ENCODE data around the gene ICAM2.
"Not testable (repeated sequence)": the region's sequence is repeated elsewhere in the genome, so short reads cannot be mapped to it uniquely, and the experiment has no call there.

Gene ICAM2

DNA sequence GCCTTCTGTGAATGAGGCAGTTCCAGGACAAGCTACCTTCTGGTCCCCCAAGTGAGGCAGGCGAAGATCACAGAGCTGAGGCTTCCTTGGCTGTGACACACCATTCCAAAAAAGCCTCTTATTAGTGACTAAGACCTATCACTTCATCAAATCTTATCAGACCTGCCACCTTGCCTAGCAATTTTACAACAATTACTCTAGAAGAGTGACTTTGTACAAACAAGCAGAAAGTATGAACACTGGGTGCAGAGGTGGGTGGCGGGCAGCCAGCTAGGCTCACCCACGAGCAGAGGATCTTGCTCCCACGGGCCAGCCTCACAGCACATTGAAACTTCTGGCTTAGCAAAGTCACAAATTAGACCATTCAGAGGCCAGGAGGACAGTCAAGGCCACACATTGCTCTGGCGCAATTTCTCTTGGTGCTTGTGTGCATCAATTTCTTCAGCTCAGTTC, 2.2 kb upstream of the ICAM2 start:
- CTCF ChIA-PET, result interaction anchor here (0.6 to 16.7 kb wide), 14 partner anchors 9 to 469 kb away, joined by 3 to 1118 read pairs (median 4); partner anchors contain the start of genes ERN1 and GH1
- no peak for DNase-seq (ENCODE audit: low read depth, low spot score)
- POLR2A ChIA-PET, result interaction anchor here (0.6 kb wide), 1 partner anchor 13 kb away, joined by 3 read pairs; no protein-coding TSS in a partner anchor
- H3K4me3 ChIP-seq (ENCODE audit: low read depth, low read length), result no peak overlapping the region
- TF ChIP-seq, protein P1, sequence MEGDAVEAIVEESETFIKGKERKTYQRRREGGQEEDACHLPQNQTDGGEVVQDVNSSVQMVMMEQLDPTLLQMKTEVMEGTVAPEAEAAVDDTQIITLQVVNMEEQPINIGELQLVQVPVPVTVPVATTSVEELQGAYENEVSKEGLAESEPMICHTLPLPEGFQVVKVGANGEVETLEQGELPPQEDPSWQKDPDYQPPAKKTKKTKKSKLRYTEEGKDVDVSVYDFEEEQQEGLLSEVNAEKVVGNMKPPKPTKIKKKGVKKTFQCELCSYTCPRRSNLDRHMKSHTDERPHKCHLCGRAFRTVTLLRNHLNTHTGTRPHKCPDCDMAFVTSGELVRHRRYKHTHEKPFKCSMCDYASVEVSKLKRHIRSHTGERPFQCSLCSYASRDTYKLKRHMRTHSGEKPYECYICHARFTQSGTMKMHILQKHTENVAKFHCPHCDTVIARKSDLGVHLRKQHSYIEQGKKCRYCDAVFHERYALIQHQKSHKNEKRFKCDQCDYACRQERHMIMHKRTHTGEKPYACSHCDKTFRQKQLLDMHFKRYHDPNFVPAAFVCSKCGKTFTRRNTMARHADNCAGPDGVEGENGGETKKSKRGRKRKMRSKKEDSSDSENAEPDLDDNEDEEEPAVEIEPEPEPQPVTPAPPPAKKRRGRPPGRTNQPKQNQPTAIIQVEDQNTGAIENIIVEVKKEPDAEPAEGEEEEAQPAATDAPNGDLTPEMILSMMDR (IDR thresholded peaks at IDR 0.05; ENCODE audit: insufficient read depth, low read length, missing control alignments), result no peak

DNA sequence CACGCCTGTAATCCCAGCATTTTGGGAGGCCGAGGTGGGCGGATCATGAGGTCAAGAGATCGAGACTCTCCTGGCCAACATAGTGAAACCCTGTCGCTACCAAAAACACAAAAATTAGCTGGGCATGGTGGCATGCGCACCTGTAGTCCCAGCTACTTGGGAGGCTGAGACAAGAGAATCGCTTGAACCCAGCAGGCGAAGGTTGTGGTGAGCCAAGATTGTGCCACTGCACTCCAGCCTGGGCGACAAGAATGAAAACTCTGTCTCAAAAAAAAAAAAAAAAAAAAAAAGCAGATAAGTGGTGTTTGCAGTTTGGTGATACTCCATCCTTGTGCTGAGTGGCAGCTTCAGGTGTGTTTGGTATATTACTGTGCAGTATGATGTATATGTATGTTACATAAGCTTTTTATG, 877 bp downstream of the ICAM2 start:
- CTCF ChIA-PET, result interaction anchor here (0.7 to 16.7 kb wide), 6 partner anchors 10 to 114 kb away, joined by 3 to 1118 read pairs (median 23); partner anchors contain the start of genes ERN1 and GH1
- DNase-seq (ENCODE audit: low read depth, low spot score); POLR2A ChIA-PET; H3K4me3 ChIP-seq (ENCODE audit: low read depth, low read length): not testable (repeated sequence)

DNA sequence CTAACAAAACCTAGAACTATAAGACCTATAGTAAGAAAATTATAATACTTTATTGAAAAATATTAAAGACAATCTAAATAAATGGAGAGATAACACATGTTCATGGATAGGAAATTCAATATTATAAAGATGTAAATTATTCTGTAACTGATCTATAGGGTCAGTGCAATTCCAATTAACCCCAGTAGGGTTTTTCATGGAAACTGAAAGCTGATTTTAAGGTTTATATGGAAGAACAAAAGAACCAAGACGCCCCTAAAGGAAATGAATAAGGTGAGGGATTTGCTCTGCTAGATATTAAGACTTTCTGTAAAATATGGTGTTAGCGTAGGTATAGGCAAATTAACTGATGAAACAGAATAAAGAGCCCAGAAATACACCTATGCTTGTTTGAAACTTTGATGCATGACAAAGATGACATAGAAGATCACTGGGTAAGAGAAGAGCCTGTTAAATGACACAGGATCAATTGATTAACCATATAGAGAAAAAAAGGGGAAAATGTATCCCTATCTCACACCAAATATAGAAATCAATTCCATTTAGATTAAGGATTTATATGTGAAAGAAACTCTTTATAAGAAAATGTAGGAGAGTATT, 3.0 kb downstream of the ICAM2 start:
- no peak for DNase-seq (ENCODE audit: low read depth, low spot score)
- POLR2A ChIA-PET, result no interaction called here
- CTCF ChIA-PET, result interaction anchor here (0.9 to 6.1 kb wide), 13 partner anchors 8 to 115 kb away, joined by 3 to 53 read pairs (median 5); partner anchors contain the start of genes CSHL1 and GH1
- no peak overlapping the region for H3K4me3 ChIP-seq (ENCODE audit: low read depth, low read length)
- TF ChIP-seq, protein P1 (IDR thresholded peaks at IDR 0.05; ENCODE audit: insufficient read depth, low read length, missing control alignments), result no peak

DNA sequence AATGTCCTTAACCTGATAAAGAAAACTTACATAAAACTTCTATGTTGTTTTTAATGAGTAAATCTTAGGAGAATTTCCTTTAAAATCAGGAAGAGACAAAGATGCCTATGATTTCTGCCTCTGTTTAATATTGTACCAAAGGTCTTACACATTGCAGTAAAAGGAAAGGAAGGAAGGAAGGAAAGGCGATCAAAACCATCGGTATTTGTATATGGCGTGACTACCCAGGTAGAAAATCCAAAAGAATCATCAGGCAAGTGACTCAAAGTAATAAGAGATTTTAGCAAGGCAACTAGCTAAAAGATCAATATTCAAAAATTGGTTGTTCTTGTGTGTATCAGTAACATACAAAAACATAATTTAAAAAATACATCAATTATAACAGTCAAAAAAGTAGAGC, 3.5 kb downstream of the ICAM2 start:
- TF ChIP-seq, protein P1 (IDR thresholded peaks at IDR 0.05; ENCODE audit: insufficient read depth, low read length, missing control alignments), result no peak
- ChIA-PET POLR2A (no interaction called here), CTCF (interaction anchor here (0.9 to 6.1 kb wide), 12 partner anchors 8 to 116 kb away, joined by 3 to 53 read pairs (median 5); partner anchors contain the start of genes CSHL1 and GH1)
- DNase-seq (ENCODE audit: low read depth, low spot score), result no peak
- no peak overlapping the region for H3K4me3 ChIP-seq (ENCODE audit: low read depth, low read length)

DNA sequence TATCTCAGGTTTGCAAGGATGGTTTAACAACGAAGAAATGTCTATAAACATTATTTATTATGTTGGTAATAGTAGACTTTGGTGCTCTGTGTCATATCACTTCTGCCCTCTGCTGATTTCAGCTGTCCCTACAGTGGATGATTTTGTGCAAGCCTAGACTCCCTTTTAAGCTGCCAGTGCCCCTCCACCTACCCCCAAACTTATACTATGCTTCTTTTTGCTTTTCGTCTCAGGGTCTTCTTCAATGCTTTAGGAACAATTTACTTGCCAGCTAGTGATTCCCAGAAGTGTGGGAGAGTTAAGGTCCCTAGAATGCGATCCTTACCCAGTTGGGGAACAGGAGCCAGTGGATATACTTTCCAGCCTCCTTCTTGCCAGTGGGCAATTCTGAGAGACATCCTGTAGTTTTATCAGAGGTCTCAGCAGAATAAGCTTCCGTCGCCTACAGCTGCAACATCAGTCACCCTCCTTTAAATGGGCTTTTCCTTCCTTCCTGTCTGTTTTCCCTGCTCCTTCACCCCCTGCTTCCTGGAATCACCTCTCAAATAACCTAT, 4.1 kb downstream of the ICAM2 start:
- TF ChIP-seq, protein P1 (IDR thresholded peaks at IDR 0.05; ENCODE audit: insufficient read depth, low read length, missing control alignments), result no peak
- CTCF ChIA-PET, result interaction anchor here (1.1 to 6.1 kb wide), 11 partner anchors 9 to 116 kb away, joined by 4 to 53 read pairs (median 5); partner anchors contain the start of genes CSHL1 and GH1
- no peak for DNase-seq (ENCODE audit: low read depth, low spot score)
- no peak overlapping the region for H3K4me3 ChIP-seq (ENCODE audit: low read depth, low read length)
- POLR2A ChIA-PET, result no interaction called here

DNA sequence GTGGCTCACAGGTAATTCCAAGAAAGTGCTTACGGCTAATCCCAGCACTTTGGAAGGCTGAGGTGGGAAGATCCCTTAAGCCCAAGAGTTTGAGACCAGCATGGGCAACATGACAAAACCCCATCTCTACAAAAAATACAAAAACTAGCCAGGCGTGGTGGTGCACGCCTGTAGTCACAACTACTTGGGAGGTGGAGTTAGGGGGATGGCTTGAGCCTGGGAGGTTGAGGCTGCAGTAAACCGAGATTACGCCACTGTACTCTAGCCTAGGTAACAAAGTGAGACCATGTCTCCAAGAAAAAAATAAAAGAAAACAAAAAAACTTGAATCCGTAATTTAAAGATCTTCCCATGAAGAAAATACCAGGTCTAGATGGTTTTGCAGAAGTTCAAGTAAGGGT, 5.0 kb downstream of the ICAM2 start:
- no peak for DNase-seq (ENCODE audit: low read depth, low spot score)
- TF ChIP-seq, protein P1 (IDR thresholded peaks at IDR 0.05; ENCODE audit: insufficient read depth, low read length, missing control alignments), result no peak
- ChIA-PET CTCF (no interaction called here), POLR2A (no interaction called here)
- H3K4me3 ChIP-seq (ENCODE audit: low read depth, low read length), result no peak overlapping the region

Data from AG04449 (cell line).